AG04450 (cell line): ENCODE data around the gene KIFC3. TPM values are rescaled to one million over a fixed set of nuclear protein-coding genes. Genes with fewer than 3 reads are reported as not detected.
"Not testable (repeated sequence)": the region's sequence is repeated elsewhere in the genome, so short reads cannot be mapped to it uniquely, and the experiment has no call there.

Source experiments
- CTCF ChIA-PET: fragments of 300-600, 350-600 bp; formaldehyde crosslinking; extraction: SDS; loops from one replicate; lab custom pipeline; 2022; ENCODE audit warnings: antibody characterized with exemption, inconsistent platforms; lab: Charles Lee
- POLR2A ChIA-PET: fragments of 350-600 bp; formaldehyde crosslinking; extraction: SDS; loops from one replicate; lab custom pipeline; 2021; ENCODE audit warnings: antibody characterized with exemption, inconsistent platforms; lab: Yijun Ruan, JAX
- DNase-seq: peaks from one replicate; pipeline ENCODE4 v3.0.0-alpha.2; 2011; ENCODE audit warnings: low read depth, low spot score
- H3K27ac ChIP-seq: one replicate; pipeline ENCODE4 v1.5.1; 2012; ENCODE audit warnings: low read depth, low read length, control low read depth
- H3K27me3 ChIP-seq: one replicate; pipeline ENCODE4 v1.6.0; 2012; ENCODE audit warnings: low read length; ENCODE audit not compliant: control insufficient read depth, insufficient read depth
- H3K4me3 ChIP-seq: 2 replicates; pipeline ENCODE4 v1.5.1; 2011; ENCODE audit warnings: mild to moderate bottlenecking, low read depth, low read length, control low read depth
- H3K9me3 ChIP-seq: 2 replicates; pipeline ENCODE4 v1.5.1; 2012; ENCODE audit warnings: low read length; ENCODE audit not compliant: control insufficient read depth, insufficient read depth
- polyA plus RNA-seq: library from polyadenylated mRNA; depleted of rRNA; stranded (reverse); fragments of >200 nt; gene quantifications from 2 replicates; pipeline ENCODE4 v1.2.3, GENCODE V29; 2011
- TF ChIP-seq, protein P1 (sequence below): IDR thresholded peaks from 2 replicates; pipeline ENCODE4 v1.5.1; 2011; ENCODE audit warnings: low read depth, low read length, control low read depth, inconsistent platforms

The KIFC3 gene
- polyA plus RNA-seq, 1 experiment = 24.4 TPM

DNA sequence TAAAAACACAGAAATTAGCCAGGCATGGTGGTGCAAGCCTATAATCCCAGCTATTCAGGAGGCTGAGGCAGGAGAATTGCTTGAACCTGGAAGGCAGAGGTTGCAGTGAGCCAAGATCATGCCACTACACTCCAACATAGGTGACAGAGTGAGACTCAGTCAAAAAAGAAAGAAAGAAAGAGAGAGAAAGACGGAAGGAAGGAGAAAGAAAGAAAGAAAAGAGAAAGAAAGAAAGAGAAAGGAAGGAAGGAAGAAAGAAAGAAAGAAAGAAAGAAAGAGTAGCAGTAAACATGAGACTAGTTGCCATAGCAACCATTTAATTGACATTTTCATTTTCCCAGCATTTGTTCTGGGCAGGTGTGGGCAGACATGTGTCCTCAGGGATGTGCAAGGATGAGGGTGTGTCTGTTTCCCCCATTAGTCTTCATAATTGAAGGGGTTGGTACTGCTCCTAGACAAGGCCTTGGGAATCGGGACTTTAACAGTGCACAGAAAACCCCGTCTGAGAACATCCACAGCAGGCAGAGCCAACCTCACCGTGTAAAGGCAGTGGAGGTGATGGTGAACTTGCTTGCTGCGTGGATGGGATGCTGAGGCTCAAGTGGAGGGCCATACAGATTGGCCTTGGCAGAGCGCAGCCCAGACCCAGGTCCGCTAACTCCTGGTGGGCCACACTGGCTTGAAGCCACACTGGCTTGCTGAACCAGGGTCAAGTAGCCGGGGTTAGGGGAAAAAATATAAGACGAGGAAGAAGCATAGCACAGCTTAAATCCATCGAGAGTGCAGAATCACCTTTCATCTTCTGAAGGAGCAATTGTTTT is 35.2 kb upstream of the KIFC3 start:
- Histone ChIP-seq H3K4me3 (no peak overlapping the region), H3K27ac (no peak overlapping the region), H3K27me3 (no peaks in the 10 kb centered on the region), H3K9me3 (no peaks in the 10 kb centered on the region)
- ChIA-PET CTCF (interaction anchor here (1.4 kb wide), 1 partner anchor 26 kb away, joined by 3 read pairs; no protein-coding TSS in a partner anchor), POLR2A (no interaction called here)
- no peak for DNase-seq
- TF ChIP-seq, protein P1, sequence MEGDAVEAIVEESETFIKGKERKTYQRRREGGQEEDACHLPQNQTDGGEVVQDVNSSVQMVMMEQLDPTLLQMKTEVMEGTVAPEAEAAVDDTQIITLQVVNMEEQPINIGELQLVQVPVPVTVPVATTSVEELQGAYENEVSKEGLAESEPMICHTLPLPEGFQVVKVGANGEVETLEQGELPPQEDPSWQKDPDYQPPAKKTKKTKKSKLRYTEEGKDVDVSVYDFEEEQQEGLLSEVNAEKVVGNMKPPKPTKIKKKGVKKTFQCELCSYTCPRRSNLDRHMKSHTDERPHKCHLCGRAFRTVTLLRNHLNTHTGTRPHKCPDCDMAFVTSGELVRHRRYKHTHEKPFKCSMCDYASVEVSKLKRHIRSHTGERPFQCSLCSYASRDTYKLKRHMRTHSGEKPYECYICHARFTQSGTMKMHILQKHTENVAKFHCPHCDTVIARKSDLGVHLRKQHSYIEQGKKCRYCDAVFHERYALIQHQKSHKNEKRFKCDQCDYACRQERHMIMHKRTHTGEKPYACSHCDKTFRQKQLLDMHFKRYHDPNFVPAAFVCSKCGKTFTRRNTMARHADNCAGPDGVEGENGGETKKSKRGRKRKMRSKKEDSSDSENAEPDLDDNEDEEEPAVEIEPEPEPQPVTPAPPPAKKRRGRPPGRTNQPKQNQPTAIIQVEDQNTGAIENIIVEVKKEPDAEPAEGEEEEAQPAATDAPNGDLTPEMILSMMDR = no peak

DNA sequence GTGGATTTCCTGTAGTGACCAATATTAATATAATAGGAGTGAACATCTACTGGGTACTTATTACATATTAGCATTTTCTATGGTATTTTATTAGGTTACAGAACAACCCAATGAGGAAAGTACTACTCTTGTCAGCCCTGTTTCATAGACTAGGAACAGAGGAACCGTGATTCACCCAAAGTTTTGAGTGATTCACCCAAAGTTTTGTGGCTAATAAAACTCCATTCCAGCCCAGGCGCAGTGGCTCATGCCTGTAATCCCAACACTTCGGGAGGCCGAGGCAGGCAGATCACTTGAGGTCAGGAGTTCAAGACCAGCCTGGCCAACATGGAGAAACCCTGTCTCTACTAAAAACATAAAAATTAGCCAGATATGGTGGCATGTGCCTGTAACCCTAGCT is 33.1 kb upstream of the KIFC3 start:
- not testable (repeated sequence) for H3K9me3 ChIP-seq, H3K27ac ChIP-seq, DNase-seq, H3K4me3 ChIP-seq, H3K27me3 ChIP-seq
- CTCF ChIA-PET = interaction anchor here (2.2 kb wide), 1 partner anchor 28 kb away, joined by 6 read pairs; no protein-coding TSS in a partner anchor
- POLR2A ChIA-PET = interaction anchor here (0.6 kb wide), 1 partner anchor 138 kb away, joined by 3 read pairs; no protein-coding TSS in a partner anchor

DNA sequence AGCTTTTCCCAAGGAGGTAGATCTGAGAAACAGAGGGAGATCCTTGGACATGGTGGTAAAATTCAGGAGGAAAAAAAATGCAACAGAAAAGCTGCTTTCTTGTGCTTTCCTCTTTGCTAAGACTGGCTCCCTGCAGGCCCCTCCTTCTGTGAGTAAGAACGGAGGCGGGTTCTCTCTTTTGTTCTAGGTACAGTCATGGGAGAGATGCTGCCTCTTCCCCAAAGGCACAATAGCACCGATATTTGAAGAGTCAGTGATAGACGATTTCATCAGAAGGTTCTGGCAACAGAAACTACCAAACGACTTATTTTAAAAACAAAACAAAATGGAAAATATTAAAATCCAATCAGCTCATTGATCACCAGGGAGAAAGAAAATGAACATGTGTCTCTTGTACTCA is 32.6 kb upstream of the KIFC3 start:
- TF ChIP-seq, protein P1 = no peak
- no peak overlapping the region for H3K27ac ChIP-seq
- no peak overlapping the region for H3K4me3 ChIP-seq
- H3K27me3 ChIP-seq = peaks cover 4% of the 10 kb centered on the region
- ChIA-PET CTCF (interaction anchor here (2.2 kb wide), 1 partner anchor 29 kb away, joined by 6 read pairs; no protein-coding TSS in a partner anchor), POLR2A (interaction anchor here (0.6 kb wide), 1 partner anchor 139 kb away, joined by 3 read pairs; no protein-coding TSS in a partner anchor)
- no peaks in the 10 kb centered on the region for H3K9me3 ChIP-seq
- no peak for DNase-seq

DNA sequence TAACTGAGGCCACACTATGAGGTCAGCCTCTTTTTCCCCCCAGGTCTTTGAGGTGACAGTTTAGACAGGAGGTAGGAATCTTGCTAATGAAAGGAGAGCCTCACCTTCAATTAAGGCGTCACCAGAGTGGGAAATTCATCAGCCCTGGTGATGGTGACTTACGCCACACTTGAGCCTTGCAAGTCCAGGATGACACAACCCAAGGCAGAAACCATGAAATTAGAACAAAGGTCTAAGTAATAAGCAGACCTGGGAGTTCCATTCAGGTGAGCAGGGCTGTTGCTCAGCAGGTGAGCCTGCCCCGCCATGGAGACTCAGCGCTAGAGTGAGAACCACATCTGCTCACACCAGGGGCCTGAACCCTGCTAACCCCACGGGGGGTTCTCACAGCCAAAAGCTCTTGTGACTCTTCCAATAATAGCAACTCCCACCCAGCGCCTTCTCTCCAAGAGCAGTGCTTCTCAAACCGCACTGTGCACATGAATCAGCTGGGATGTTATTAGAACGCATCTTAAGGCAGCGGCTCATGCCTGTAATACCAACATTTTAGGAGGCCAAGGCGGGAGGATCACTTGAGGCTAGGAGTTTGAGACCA is 28.7 kb upstream of the KIFC3 start:
- CTCF ChIA-PET = no interaction called here
- TF ChIP-seq, protein P1 = no peak
- no peak overlapping the region for H3K27ac ChIP-seq
- no peaks in the 10 kb centered on the region for H3K9me3 ChIP-seq
- peaks cover 16% of the 10 kb centered on the region for H3K27me3 ChIP-seq
- POLR2A ChIA-PET = no interaction called here
- H3K4me3 ChIP-seq = no peak overlapping the region
- no peak for DNase-seq

DNA sequence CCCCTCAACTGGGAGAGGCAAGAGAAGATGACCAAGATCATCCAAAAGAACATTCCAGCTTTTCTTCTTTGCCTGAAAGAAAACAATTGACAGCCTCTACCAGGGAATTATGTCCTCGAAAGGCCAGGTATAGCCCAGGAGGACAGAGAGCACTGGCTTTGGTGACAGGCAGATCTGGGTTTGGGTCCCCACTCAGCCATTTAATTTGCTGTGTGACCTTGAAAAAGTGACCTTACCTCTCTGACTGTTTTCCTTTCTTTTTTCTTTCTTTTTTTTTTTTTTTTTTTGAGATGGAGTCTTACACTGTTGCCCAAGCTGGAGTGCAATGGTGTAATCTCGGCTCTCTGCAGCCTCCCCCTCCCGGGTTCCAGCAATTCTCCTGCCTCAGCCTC is 27.7 kb upstream of the KIFC3 start:
- CTCF ChIA-PET = no interaction called here
- no peaks in the 10 kb centered on the region for H3K9me3 ChIP-seq
- H3K4me3 ChIP-seq = no peak overlapping the region
- DNase-seq = no peak
- H3K27ac ChIP-seq = no peak overlapping the region
- TF ChIP-seq, protein P1 = no peak
- peaks cover 21% of the 10 kb centered on the region for H3K27me3 ChIP-seq
- POLR2A ChIA-PET = no interaction called here
